Measurements from ENCODE around the gene VKORC1.
"Not testable (repeated sequence)": the region's sequence is repeated elsewhere in the genome, so short reads cannot be mapped to it uniquely, and the experiment has no call there.

VKORC1 gene

GRCh38 chr16:31094424-31095120 is at the start of gene VKORC1:
Gene VKORC1, minus strand, starts transcription at chr16:31094797. Its CDS starts 68 bp downstream, at chr16:31094729.
- Histone ChIP-seq H3K4me1 (ENCODE audit: control insufficient read depth, insufficient read depth, low read length) (no peaks in the 10 kb centered on the region), H3K9ac (ENCODE audit: low read depth, low read length) (peak within 1 kb of the TSS; percentile 85), H3K9me3 (ENCODE audit: control insufficient read depth, insufficient read depth, low read length) (no peaks in the 10 kb centered on the region), H3K36me3 (ENCODE audit: control insufficient read depth, insufficient read depth, low read length) (peaks cover 10% of the 10 kb centered on the region), H3K27me3 (ENCODE audit: control insufficient read depth, insufficient read depth, low read length) (no peaks in the 10 kb centered on the region), H3K4me3 (ENCODE audit: low read depth, low read length) (peak within 1 kb of the TSS; percentile 98)

DNA sequence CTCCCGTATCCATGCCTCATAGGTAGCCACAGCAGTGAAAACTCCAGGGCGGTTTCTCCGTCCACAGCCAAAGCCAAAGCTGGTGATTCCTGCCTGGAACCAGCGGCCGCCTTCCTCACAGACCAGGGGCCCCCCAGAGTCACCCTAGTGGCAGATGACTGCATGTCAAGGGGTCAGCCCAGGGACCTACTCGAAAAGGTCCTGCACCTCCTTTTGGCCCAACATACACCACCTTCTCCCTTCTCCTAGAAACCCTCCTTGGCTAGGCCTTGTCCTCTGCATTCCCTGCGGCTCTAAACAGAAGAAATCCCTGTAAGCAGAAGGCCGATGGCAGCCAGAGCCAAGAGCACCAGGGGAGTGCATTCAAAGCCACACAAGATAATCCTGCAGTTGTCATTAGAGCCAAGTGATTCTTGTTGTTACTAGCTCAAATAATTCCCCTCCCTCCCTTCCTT is 49.1 kb upstream of the VKORC1 start:
- H3K27me3 ChIP-seq (ENCODE audit: control insufficient read depth, insufficient read depth, low read length): peaks cover 37% of the 10 kb centered on the region
- peaks cover 12% of the 10 kb centered on the region for H3K4me1 ChIP-seq (ENCODE audit: control insufficient read depth, insufficient read depth, low read length)
- H3K9me3 ChIP-seq (ENCODE audit: control insufficient read depth, insufficient read depth, low read length): no peaks in the 10 kb centered on the region
- no peak overlapping the region for H3K4me3 ChIP-seq (ENCODE audit: low read depth, low read length)
- no peaks in the 10 kb centered on the region for H3K36me3 ChIP-seq (ENCODE audit: control insufficient read depth, insufficient read depth, low read length)
- H3K9ac ChIP-seq (ENCODE audit: low read depth, low read length): no peak overlapping the region

GRCh38 chr16:31143011-31143693 is 48.6 kb upstream of the VKORC1 start:
- H3K4me1 ChIP-seq (ENCODE audit: control insufficient read depth, insufficient read depth, low read length): peaks cover 15% of the 10 kb centered on the region
- H3K36me3 ChIP-seq (ENCODE audit: control insufficient read depth, insufficient read depth, low read length): no peaks in the 10 kb centered on the region
- H3K9me3 ChIP-seq (ENCODE audit: control insufficient read depth, insufficient read depth, low read length): no peaks in the 10 kb centered on the region
- H3K27me3 ChIP-seq (ENCODE audit: control insufficient read depth, insufficient read depth, low read length): peaks cover 35% of the 10 kb centered on the region
- no peak overlapping the region for H3K9ac ChIP-seq (ENCODE audit: low read depth, low read length)
- peak overlapping the region; percentile 39 for H3K4me3 ChIP-seq (ENCODE audit: low read depth, low read length)

GRCh38 chr16:31142109-31143010 is 47.8 kb upstream of the VKORC1 start:
- H3K9ac ChIP-seq (ENCODE audit: low read depth, low read length): peak overlapping the region; percentile 26
- peaks cover 11% of the 10 kb centered on the region for H3K4me1 ChIP-seq (ENCODE audit: control insufficient read depth, insufficient read depth, low read length)

GRCh38 chr16:31141489-31142108 is 47.0 kb upstream of the VKORC1 start:
- H3K36me3 ChIP-seq (ENCODE audit: control insufficient read depth, insufficient read depth, low read length): no peaks in the 10 kb centered on the region
- H3K9me3 ChIP-seq (ENCODE audit: control insufficient read depth, insufficient read depth, low read length): no peaks in the 10 kb centered on the region
- H3K4me1 ChIP-seq (ENCODE audit: control insufficient read depth, insufficient read depth, low read length): peaks cover 11% of the 10 kb centered on the region
- peak overlapping the region; percentile 36 for H3K4me3 ChIP-seq (ENCODE audit: low read depth, low read length)
- peaks cover 20% of the 10 kb centered on the region for H3K27me3 ChIP-seq (ENCODE audit: control insufficient read depth, insufficient read depth, low read length)
- peak overlapping the region; percentile 26 for H3K9ac ChIP-seq (ENCODE audit: low read depth, low read length)

More at GRCh38 chr16:31142109-31143010, 47.8 kb upstream of the VKORC1 start:
- Histone ChIP-seq H3K9me3 (ENCODE audit: control insufficient read depth, insufficient read depth, low read length) (no peaks in the 10 kb centered on the region), H3K4me3 (ENCODE audit: low read depth, low read length) (peak overlapping the region; percentile 39), H3K27me3 (ENCODE audit: control insufficient read depth, insufficient read depth, low read length) (peaks cover 28% of the 10 kb centered on the region), H3K36me3 (ENCODE audit: control insufficient read depth, insufficient read depth, low read length) (no peaks in the 10 kb centered on the region)

DNA sequence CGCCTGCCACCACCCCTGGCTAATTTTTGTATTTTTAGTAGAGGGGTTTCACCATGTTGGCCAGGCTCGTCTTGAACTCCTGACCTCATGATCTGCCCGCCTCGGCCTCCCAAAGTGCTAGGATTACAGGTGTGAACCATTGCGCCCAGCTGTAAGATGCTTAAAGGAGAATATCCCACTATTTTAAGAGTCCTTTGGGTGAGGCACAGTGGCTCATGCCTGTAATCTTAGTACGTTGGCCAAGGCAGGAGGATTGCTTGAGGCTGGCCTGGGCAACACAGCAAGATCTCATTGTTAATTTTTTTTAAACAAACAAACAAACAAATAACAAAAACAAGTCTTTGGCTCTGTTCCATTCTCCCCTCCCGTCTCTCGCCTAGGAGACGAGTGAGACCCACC is 46.5 kb upstream of the VKORC1 start:
- Histone ChIP-seq H3K4me1 (ENCODE audit: control insufficient read depth, insufficient read depth, low read length) (peaks cover 11% of the 10 kb centered on the region), H3K27me3 (ENCODE audit: control insufficient read depth, insufficient read depth, low read length) (peaks cover 15% of the 10 kb centered on the region)
- H3K9me3 ChIP-seq (ENCODE audit: control insufficient read depth, insufficient read depth, low read length); H3K4me3 ChIP-seq (ENCODE audit: low read depth, low read length); H3K9ac ChIP-seq (ENCODE audit: low read depth, low read length); H3K36me3 ChIP-seq (ENCODE audit: control insufficient read depth, insufficient read depth, low read length): not testable (repeated sequence)

DNA sequence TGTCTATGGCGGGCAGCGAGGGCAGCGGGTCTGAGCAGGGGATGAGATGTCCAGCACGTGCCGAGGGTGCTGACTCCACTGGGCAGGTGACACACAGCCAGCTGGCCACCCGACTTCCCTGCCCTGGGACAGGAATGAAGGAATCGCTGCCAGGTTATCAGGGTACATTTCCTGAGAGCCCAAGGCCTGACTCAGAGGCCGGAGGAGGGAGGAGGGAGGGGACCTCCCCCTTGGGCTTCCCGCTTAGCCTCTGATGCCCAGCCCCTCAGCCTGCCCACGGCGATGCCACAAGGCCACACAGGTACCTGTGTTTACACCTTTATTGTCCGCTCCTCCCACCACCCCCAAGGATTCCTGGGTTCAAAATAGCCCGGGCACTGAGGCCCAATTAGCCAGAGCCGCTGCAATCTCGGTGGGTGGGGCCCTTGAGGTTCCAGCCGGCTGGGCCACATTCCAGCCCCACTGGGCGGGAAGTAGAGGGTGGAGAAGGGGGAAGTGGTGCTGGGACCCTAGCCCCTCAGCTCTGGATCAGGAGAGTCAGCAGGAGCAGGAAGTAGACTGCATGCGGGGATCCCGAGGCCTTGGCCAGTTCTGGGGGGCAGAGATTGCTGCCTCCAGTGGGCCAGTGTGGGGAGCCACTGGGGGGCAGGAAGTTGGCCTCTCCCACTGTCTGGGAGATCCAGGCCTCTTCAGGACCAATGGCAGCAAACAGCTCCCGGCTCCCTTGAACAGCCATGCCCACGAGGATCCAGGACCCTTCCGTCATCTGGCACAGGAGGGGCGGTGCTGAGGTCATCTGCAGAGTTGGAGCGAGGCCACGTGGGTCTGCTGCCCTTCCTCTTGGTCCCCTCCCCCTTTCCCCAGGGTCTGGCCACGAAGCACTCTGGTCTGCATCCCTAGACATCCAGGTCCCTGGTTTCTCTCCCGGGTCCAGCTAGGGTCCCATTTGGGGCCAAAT is 44.3 kb upstream of the VKORC1 start:
- Histone ChIP-seq H3K4me3 (ENCODE audit: low read depth, low read length) (no peak overlapping the region), H3K9me3 (ENCODE audit: control insufficient read depth, insufficient read depth, low read length) (no peaks in the 10 kb centered on the region), H3K9ac (ENCODE audit: low read depth, low read length) (no peak overlapping the region), H3K36me3 (ENCODE audit: control insufficient read depth, insufficient read depth, low read length) (no peaks in the 10 kb centered on the region), H3K27me3 (ENCODE audit: control insufficient read depth, insufficient read depth, low read length) (peaks cover 12% of the 10 kb centered on the region), H3K4me1 (ENCODE audit: control insufficient read depth, insufficient read depth, low read length) (peaks cover 16% of the 10 kb centered on the region)

- H3K4me3 ChIP-seq (ENCODE audit: low read depth, low read length); H3K9me3 ChIP-seq (ENCODE audit: control insufficient read depth, insufficient read depth, low read length); H3K27me3 ChIP-seq (ENCODE audit: control insufficient read depth, insufficient read depth, low read length); H3K9ac ChIP-seq (ENCODE audit: low read depth, low read length): not testable (repeated sequence)
- Histone ChIP-seq H3K4me1 (ENCODE audit: control insufficient read depth, insufficient read depth, low read length) (peaks cover 18% of the 10 kb centered on the region), H3K36me3 (ENCODE audit: control insufficient read depth, insufficient read depth, low read length) (peaks cover 14% of the 10 kb centered on the region)
Observed at GRCh38 chr16:31136822-31137499, 42.4 kb upstream of the VKORC1 start.

DNA sequence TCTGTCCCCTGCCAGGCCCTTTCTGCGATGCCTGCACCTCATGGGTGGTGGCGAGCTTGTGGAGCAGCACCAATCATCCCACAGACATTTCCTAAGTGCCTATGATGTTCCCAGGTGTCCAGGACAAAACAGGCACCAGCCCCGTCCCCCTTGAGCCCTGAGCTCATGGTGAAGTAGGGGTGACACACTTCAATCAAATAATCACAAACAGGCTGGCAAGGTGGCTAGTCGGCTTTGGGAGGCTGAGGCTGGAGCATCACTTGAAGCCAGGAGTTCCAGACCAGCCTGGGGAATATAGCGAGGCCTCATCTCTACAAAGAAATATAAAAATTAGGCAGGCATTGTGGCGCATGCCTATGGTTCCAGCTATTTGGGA is 41.7 kb upstream of the VKORC1 start:
- Histone ChIP-seq H3K9ac (ENCODE audit: low read depth, low read length) (no peak overlapping the region), H3K9me3 (ENCODE audit: control insufficient read depth, insufficient read depth, low read length) (no peaks in the 10 kb centered on the region), H3K27me3 (ENCODE audit: control insufficient read depth, insufficient read depth, low read length) (no peaks in the 10 kb centered on the region), H3K4me3 (ENCODE audit: low read depth, low read length) (no peak overlapping the region), H3K36me3 (ENCODE audit: control insufficient read depth, insufficient read depth, low read length) (peaks cover 21% of the 10 kb centered on the region), H3K4me1 (ENCODE audit: control insufficient read depth, insufficient read depth, low read length) (peaks cover 14% of the 10 kb centered on the region)

DNA sequence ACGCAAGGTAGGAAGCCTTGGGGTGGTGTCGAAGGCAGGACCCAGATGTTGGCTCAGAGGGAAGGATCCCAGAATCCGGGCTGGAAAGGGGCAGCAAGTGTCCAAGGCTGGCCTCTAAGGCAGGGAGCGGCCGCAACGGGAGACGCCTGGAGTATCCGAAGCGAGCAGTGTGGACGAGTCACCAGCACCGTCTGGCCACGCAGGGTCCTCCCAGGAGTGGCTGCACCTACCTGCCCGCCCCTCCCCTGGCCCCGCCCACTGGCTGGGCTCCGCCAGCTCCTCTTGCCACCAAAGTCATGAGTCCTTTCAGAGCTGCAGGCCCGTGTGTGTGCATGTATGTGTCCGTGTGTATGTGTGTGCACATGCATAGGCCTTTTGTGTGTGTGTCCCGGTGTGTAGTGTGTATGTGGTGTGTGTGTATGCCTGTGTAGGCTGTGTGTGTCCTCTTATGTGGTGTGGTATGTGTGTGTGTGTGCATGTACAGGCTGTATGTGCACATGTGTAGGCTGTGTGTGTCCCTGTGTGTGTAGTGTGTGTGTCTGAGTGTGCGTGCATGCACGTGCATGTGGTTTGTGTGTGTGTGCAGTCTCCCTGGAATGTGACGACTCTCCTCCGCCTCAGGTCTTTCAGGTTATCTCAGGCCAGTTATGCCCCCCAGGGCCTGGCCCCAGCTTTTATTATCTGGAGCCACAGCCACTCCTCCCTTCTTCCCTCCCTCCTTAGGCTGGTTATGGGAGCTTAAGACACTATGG is 41.1 kb upstream of the VKORC1 start, which contains the start of gene PRSS8:
Gene PRSS8, minus strand, starts transcription at position 193 of the 752 bp plus-strand sequence. CDS start 229 bp downstream, outside the sequence.
- Histone ChIP-seq H3K9me3 (ENCODE audit: control insufficient read depth, insufficient read depth, low read length) (no peaks in the 10 kb centered on the region), H3K27me3 (ENCODE audit: control insufficient read depth, insufficient read depth, low read length) (no peaks in the 10 kb centered on the region), H3K4me1 (ENCODE audit: control insufficient read depth, insufficient read depth, low read length) (peaks cover 14% of the 10 kb centered on the region), H3K4me3 (ENCODE audit: low read depth, low read length) (peak within 1 kb of the TSS; percentile 79), H3K9ac (ENCODE audit: low read depth, low read length) (peak within 1 kb of the TSS; percentile 77), H3K36me3 (ENCODE audit: control insufficient read depth, insufficient read depth, low read length) (peaks cover 24% of the 10 kb centered on the region)
